NB4 (cell line): ENCODE results near the gene RNF214.

Source experiments
- CTCF ChIP-seq: IDR thresholded peaks from one replicate; pipeline ENCODE4 v1.5.1; 2012; ENCODE audit warnings: low read depth, low read length
- MYC ChIP-seq: IDR thresholded peaks from 2 replicates; pipeline ENCODE4 v1.6.1; 2011; ENCODE audit warnings: low read depth, low read length
- POLR2A ChIP-seq: IDR thresholded peaks from 2 replicates; pipeline ENCODE4 v1.6.1; 2011; ENCODE audit warnings: mild to moderate bottlenecking; ENCODE audit not compliant: insufficient read length; ENCODE audit errors: extremely low read depth

GRCh38 chr11:117200813-117201657, 31.4 kb upstream of the RNF214 start:
- TF ChIP-seq CTCF (no peak), POLR2A (no peak), MYC (no peak)
